ENCODE measurements around the gene RSU1. TPM values are rescaled to one million over a fixed set of nuclear protein-coding genes. Genes with fewer than 3 reads are reported as not detected.

RSU1 gene
- total RNA-seq, 1 experiment from 2014 or later = 54.4 TPM

- no TSS peak for BruUV-seq (replicated peaks)
- no peak for DNase-seq (ENCODE audit: unreplicated experiment)
- no peaks in the 10 kb centered on the region for H3K4me1 Mint-ChIP-seq (ENCODE audit: insufficient read depth, unreplicated experiment)
- no peak for TF ChIP-seq CTCF (IDR thresholded peaks at IDR 0.05; ENCODE audit: unreplicated experiment)
- ChIA-PET CTCF (interaction anchor here (1.0 to 2.0 kb wide), 2 partner anchors 20 to 32 kb away, joined by 3 to 5 read pairs; no protein-coding TSS in a partner anchor), POLR2A (interaction anchor here (0.6 kb wide), 1 partner anchor 1567 kb away, joined by 3 read pairs; no protein-coding TSS in a partner anchor)
- peaks cover under 1% of the 10 kb centered on the region for H3K36me3 Mint-ChIP-seq (ENCODE audit: insufficient read depth, unreplicated experiment)
- no peak overlapping the region for H3K4me3 Mint-ChIP-seq (ENCODE audit: unreplicated experiment)
- no peaks in the 10 kb centered on the region for H3K9me3 Mint-ChIP-seq (ENCODE audit: unreplicated experiment)
- no peaks in the 10 kb centered on the region for H3K27me3 Mint-ChIP-seq (ENCODE audit: insufficient read depth, unreplicated experiment)
- intact Hi-C loops (cut with micrococcal nuclease) = no loop called here
- H3K27ac Mint-ChIP-seq (ENCODE audit: low read depth, unreplicated experiment) = no peak overlapping the region
Observed at GRCh38 chr10:16745061-16745460, 72.2 kb downstream of the RSU1 start.

- ChIA-PET POLR2A (no interaction called here), CTCF (no interaction called here)
- Mint-ChIP-seq H3K4me1 (ENCODE audit: insufficient read depth, unreplicated experiment) (no peaks in the 10 kb centered on the region), H3K27ac (ENCODE audit: low read depth, unreplicated experiment) (no peak overlapping the region), H3K36me3 (ENCODE audit: insufficient read depth, unreplicated experiment) (peaks cover 8% of the 10 kb centered on the region), H3K9me3 (ENCODE audit: unreplicated experiment) (no peaks in the 10 kb centered on the region), H3K4me3 (ENCODE audit: unreplicated experiment) (no peak overlapping the region), H3K27me3 (ENCODE audit: insufficient read depth, unreplicated experiment) (no peaks in the 10 kb centered on the region)
- intact Hi-C loops (cut with micrococcal nuclease) = no loop called here
- BruUV-seq (replicated peaks) = no TSS peak
- DNase-seq (ENCODE audit: unreplicated experiment) = no peak
- TF ChIP-seq CTCF (IDR thresholded peaks at IDR 0.05; ENCODE audit: unreplicated experiment) = no peak
Observed at GRCh38 chr10:16742165-16742960, 74.9 kb downstream of the RSU1 start.

- CTCF ChIA-PET = no interaction called here
- H3K36me3 Mint-ChIP-seq (ENCODE audit: insufficient read depth, unreplicated experiment) = peaks cover 10% of the 10 kb centered on the region
- intact Hi-C loops (cut with micrococcal nuclease) = no loop called here
- H3K9me3 Mint-ChIP-seq (ENCODE audit: unreplicated experiment) = no peaks in the 10 kb centered on the region
- no peaks in the 10 kb centered on the region for H3K4me1 Mint-ChIP-seq (ENCODE audit: insufficient read depth, unreplicated experiment)
- H3K4me3 Mint-ChIP-seq (ENCODE audit: unreplicated experiment) = no peak overlapping the region
- no peak for TF ChIP-seq CTCF (IDR thresholded peaks at IDR 0.05; ENCODE audit: unreplicated experiment)
- BruUV-seq (replicated peaks) = no TSS peak
- no peak for DNase-seq (ENCODE audit: unreplicated experiment)
- H3K27me3 Mint-ChIP-seq (ENCODE audit: insufficient read depth, unreplicated experiment) = no peaks in the 10 kb centered on the region
- H3K27ac Mint-ChIP-seq (ENCODE audit: low read depth, unreplicated experiment) = no peak overlapping the region
- POLR2A ChIA-PET = no interaction called here
Observed at GRCh38 chr10:16741540-16741939, 75.7 kb downstream of the RSU1 start.

- no peaks in the 10 kb centered on the region for H3K9me3 Mint-ChIP-seq (ENCODE audit: unreplicated experiment)
- no TSS peak for BruUV-seq (replicated peaks)
- no peak overlapping the region for H3K27ac Mint-ChIP-seq (ENCODE audit: low read depth, unreplicated experiment)
- peaks cover 6% of the 10 kb centered on the region for H3K4me1 Mint-ChIP-seq (ENCODE audit: insufficient read depth, unreplicated experiment)
- no peak for DNase-seq (ENCODE audit: unreplicated experiment)
- H3K4me3 Mint-ChIP-seq (ENCODE audit: unreplicated experiment) = no peak overlapping the region
- intact Hi-C loops (cut with micrococcal nuclease) = no loop called here
- peaks cover 36% of the 10 kb centered on the region for H3K36me3 Mint-ChIP-seq (ENCODE audit: insufficient read depth, unreplicated experiment)
- POLR2A ChIA-PET = no interaction called here
- H3K27me3 Mint-ChIP-seq (ENCODE audit: insufficient read depth, unreplicated experiment) = no peaks in the 10 kb centered on the region
- TF ChIP-seq CTCF (IDR thresholded peaks at IDR 0.05; ENCODE audit: unreplicated experiment) = no peak
- CTCF ChIA-PET = interaction anchor here (0.7 kb wide), 1 partner anchor 352 kb away, joined by 3 read pairs; no protein-coding TSS in a partner anchor
Observed at GRCh38 chr10:16737420-16737819, 79.8 kb downstream of the RSU1 start.
